AG04450 (cell line): ENCODE results near the gene SCFD2. TPM values are rescaled to one million over a fixed set of nuclear protein-coding genes. Genes with fewer than 3 reads are reported as not detected.
"Not testable (repeated sequence)": the region's sequence is repeated elsewhere in the genome, so short reads cannot be mapped to it uniquely, and the experiment has no call there.

Source experiments
- CTCF ChIA-PET: fragments of 300-600, 350-600 bp; formaldehyde crosslinking; extraction: SDS; loops from one replicate; lab custom pipeline; 2022; ENCODE audit warnings: antibody characterized with exemption, inconsistent platforms; lab: Charles Lee
- POLR2A ChIA-PET: fragments of 350-600 bp; formaldehyde crosslinking; extraction: SDS; loops from one replicate; lab custom pipeline; 2021; ENCODE audit warnings: antibody characterized with exemption, inconsistent platforms; lab: Yijun Ruan, JAX
- DNase-seq: peaks from one replicate; pipeline ENCODE4 v3.0.0-alpha.2; 2011; ENCODE audit warnings: low read depth, low spot score
- H3K27ac ChIP-seq: one replicate; pipeline ENCODE4 v1.5.1; 2012; ENCODE audit warnings: low read depth, low read length, control low read depth
- H3K27me3 ChIP-seq: one replicate; pipeline ENCODE4 v1.6.0; 2012; ENCODE audit warnings: low read length; ENCODE audit not compliant: control insufficient read depth, insufficient read depth
- H3K4me3 ChIP-seq: 2 replicates; pipeline ENCODE4 v1.5.1; 2011; ENCODE audit warnings: mild to moderate bottlenecking, low read depth, low read length, control low read depth
- H3K9me3 ChIP-seq: 2 replicates; pipeline ENCODE4 v1.5.1; 2012; ENCODE audit warnings: low read length; ENCODE audit not compliant: control insufficient read depth, insufficient read depth
- CTCF ChIP-seq: IDR thresholded peaks from 2 replicates; pipeline ENCODE4 v1.5.1; 2011; ENCODE audit warnings: low read depth, low read length, control low read depth, inconsistent platforms
- polyA plus RNA-seq: library from polyadenylated mRNA; depleted of rRNA; stranded (reverse); fragments of >200 nt; gene quantifications from 2 replicates; pipeline ENCODE4 v1.2.3, GENCODE V29; 2011

The SCFD2 gene
- polyA plus RNA-seq, 1 experiment, result 16.4 TPM

GRCh38 chr4:53240573-53240972, 125.3 kb downstream of the SCFD2 start:
- ChIA-PET POLR2A (no interaction called here), CTCF (no interaction called here)
- no peaks in the 10 kb centered on the region; the same call in 1 of the 2 replicates for H3K9me3 ChIP-seq
- DNase-seq, result no peak
- no peak overlapping the region for H3K4me3 ChIP-seq
- H3K27ac ChIP-seq, result no peak overlapping the region
- no peaks in the 10 kb centered on the region for H3K27me3 ChIP-seq
- no peak for TF ChIP-seq CTCF

DNA sequence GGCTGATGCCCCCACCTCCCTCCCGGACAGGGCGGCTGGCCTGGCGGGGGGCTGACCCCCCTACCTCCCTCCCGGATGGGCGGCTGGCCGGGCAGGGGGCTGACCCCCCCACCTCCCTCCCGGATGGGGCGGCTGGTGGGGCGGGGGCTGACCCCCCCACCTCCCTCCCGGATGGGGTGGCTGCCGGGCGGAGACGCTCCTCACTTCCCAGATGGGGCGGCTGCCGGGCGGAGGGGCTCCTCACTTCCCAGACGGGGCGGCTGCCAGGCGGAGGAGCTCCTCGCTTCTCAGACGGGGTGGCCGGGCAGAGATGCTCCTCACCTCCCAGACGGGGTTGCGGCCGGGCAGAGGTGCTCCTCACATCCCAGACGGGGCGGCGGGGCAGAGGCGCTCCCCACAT, 127.5 kb downstream of the SCFD2 start:
- POLR2A ChIA-PET, H3K9me3 ChIP-seq, H3K27ac ChIP-seq, DNase-seq, CTCF ChIA-PET, H3K27me3 ChIP-seq, H3K4me3 ChIP-seq: not testable (repeated sequence)

DNA sequence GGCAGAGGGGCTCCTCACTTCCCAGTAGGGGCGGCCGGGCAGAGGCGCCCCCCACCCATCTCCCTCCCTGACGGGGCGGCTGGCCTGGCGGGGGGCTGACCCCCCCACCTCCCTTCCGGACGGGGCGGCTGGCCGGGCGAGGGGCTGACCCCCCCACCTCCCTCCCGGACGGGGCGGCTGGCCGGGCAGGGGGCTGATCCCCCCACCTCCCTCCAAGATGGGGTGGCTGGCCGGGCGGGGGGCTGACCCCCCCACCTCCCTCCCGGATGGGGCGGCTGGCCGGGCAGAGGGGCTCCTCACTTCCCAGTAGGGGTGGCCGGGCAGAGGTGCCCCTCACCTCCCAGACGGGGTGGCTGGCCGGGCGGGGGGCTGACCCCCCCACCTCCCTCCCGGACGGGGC, 128.1 kb downstream of the SCFD2 start:
- DNase-seq, H3K27me3 ChIP-seq, H3K9me3 ChIP-seq, H3K4me3 ChIP-seq, POLR2A ChIA-PET, H3K27ac ChIP-seq, CTCF ChIA-PET: not testable (repeated sequence)

DNA sequence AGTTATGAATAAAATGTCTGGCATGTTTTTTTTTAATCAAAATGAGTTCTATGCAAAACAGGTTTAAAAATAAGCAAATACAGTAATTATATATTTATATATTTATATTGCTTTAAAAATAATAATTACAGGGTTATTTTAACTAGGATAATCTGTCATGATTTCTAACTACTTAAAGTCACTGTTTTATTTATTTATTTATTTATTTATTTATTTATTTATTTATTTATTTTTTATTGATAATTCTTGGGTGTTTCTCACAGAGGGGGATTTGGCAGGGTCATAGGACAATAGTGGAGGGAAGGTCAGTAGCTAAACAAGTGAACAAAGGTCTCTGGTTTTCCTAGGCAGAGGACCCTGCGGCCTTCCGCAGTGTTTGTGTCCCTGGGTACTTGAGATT, 129.2 kb downstream of the SCFD2 start:
- POLR2A ChIA-PET, H3K4me3 ChIP-seq, DNase-seq, CTCF ChIA-PET, H3K9me3 ChIP-seq, H3K27me3 ChIP-seq, H3K27ac ChIP-seq: not testable (repeated sequence)

DNA sequence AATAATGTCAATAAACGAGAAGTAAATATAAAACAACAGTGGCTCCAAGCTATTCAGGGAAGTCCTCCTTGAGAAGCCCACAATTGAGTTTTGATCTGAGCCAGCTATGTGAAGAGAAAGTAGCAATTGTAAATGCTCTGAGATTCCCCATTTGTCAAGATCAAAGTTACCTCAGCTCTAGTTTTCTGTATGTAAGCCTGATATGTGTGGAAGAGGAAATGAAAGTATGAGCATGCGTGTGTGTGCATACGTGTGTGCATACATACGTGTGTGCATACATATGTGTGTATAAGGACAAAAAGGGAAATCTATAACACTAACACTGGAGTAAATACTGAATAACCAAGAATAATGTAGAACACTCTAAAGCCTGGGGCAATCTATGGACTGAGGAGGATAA, 130.3 kb downstream of the SCFD2 start:
- Histone ChIP-seq H3K9me3 (no peaks in the 10 kb centered on the region; the same call in 1 of the 2 replicates), H3K4me3 (no peak overlapping the region), H3K27me3 (no peaks in the 10 kb centered on the region), H3K27ac (no peak overlapping the region)
- no peak for TF ChIP-seq CTCF
- ChIA-PET POLR2A (no interaction called here), CTCF (no interaction called here)
- DNase-seq, result no peak

GRCh38 chr4:53234669-53235068, 131.2 kb downstream of the SCFD2 start:
- Histone ChIP-seq H3K9me3 (no peaks in the 10 kb centered on the region; the same call in 1 of the 2 replicates), H3K27me3 (no peaks in the 10 kb centered on the region), H3K27ac (no peak overlapping the region), H3K4me3 (no peak overlapping the region)
- CTCF ChIA-PET, result no interaction called here
- no peak for TF ChIP-seq CTCF
- DNase-seq, result no peak
- POLR2A ChIA-PET, result no interaction called here

- ChIA-PET POLR2A (no interaction called here), CTCF (no interaction called here)
- no peaks in the 10 kb centered on the region; the same call in 1 of the 2 replicates for H3K9me3 ChIP-seq
- no peak overlapping the region for H3K27ac ChIP-seq
- H3K27me3 ChIP-seq, result no peaks in the 10 kb centered on the region
- no peak for DNase-seq
- TF ChIP-seq CTCF, result no peak
- H3K4me3 ChIP-seq, result no peak overlapping the region
These were observed 131.8 kb downstream of the SCFD2 start for GRCh38 chr4:53234111-53234510.
